AG09319 (cell line): ENCODE results near the gene PPP1R3F.

Experiments
- DNase-seq: peaks from one replicate; pipeline ENCODE4 v3.0.0-alpha.2; 2010; ENCODE audit warnings: low read depth; ENCODE audit errors: extremely low read depth
- TF ChIP-seq, protein P1 (sequence below): IDR thresholded peaks from 2 replicates; pipeline ENCODE4 v1.5.1; 2011; ENCODE audit warnings: low read depth, mild to moderate bottlenecking, inconsistent platforms, low read length, moderate library complexity

PPP1R3F gene

GRCh38 chrX:49266523-49267445 lies 2.8 kb upstream of the PPP1R3F start:
- no peak for DNase-seq
- TF ChIP-seq, protein P1, sequence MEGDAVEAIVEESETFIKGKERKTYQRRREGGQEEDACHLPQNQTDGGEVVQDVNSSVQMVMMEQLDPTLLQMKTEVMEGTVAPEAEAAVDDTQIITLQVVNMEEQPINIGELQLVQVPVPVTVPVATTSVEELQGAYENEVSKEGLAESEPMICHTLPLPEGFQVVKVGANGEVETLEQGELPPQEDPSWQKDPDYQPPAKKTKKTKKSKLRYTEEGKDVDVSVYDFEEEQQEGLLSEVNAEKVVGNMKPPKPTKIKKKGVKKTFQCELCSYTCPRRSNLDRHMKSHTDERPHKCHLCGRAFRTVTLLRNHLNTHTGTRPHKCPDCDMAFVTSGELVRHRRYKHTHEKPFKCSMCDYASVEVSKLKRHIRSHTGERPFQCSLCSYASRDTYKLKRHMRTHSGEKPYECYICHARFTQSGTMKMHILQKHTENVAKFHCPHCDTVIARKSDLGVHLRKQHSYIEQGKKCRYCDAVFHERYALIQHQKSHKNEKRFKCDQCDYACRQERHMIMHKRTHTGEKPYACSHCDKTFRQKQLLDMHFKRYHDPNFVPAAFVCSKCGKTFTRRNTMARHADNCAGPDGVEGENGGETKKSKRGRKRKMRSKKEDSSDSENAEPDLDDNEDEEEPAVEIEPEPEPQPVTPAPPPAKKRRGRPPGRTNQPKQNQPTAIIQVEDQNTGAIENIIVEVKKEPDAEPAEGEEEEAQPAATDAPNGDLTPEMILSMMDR = no peak

DNA sequence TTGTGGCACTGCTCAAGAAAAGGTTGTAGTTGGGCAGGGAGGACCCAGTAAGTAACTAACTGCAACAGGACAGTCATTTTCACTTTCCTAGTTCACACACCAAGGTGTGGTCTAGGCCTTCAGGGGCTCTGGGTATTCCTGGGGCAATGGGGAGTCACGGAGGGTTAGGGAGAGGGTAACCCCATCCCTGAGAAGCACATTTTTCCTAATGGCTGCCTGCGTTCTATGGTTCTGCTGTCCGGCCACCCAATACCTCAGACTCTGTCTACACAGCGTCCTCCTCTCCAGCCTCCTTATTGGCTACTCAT lies 937 bp upstream of the PPP1R3F start:
- TF ChIP-seq, protein P1 = no peak
- no peak for DNase-seq

GRCh38 chrX:49269010-49269766 lies 405 bp upstream of the PPP1R3F start:
- peak; percentile 93 for DNase-seq
- TF ChIP-seq, protein P1 = no peak

DNA sequence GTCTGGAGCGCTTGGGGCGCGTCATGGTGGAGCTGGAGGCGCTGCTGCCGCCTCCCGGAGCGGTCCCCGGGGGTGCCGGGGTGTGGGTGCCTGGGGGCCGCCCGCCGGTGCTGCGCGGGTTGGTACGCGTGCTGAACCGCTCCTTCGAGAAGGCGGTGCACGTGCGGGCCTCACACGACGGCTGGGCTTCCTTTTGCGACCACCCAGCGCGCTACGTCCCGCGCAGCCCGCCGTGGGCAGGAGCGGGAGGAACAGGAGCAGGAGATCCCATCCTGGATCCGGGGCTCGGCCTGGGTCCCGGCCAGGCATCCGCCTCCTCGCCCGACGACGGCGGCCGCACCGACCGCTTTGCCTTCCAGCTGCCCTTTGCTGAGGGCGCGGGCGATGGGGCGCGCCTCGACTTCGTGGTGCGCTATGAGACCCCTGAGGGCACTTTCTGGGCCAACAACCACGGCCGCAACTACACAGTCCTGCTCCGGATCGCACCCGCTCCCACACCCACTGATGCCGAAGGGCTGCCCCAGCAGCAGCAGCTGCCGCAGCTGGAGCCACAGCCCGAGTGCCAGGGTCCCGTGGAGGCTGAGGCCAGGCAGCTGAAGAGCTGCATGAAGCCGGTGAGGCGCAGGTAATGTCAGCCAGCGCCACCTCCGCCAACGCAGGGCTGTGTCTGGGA lies 792 bp downstream of the PPP1R3F start:
- no peak for DNase-seq

DNA sequence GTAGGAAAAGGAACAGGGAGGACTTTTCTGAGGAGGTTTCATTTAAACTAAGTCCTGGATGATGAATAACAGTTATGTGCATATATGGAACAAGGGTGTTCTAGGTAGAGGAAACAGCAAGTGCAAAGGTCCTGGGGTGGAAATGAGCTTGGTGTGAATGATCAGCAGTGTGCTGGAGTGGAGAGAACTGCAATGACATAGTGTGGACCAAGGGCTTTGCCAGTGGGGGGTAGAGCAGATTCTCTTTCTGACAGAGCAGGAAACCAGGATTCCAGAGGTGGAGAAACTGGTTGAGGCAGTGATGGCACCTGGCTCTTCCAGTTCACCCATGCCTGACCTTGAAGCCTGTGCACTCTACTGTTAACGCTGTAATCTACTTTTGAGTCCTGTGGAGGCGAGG lies 1.7 kb downstream of the PPP1R3F start:
- no peak for DNase-seq
- TF ChIP-seq, protein P1 = no peak

More for the DNA sequence above, 792 bp downstream of the PPP1R3F start:
- TF ChIP-seq, protein P1 = no peak

- TF ChIP-seq, protein P1 = no peak
- DNase-seq = no peak
These were observed 2.8 kb downstream of the PPP1R3F start for GRCh38 chrX:49272421-49272820.
